ENCODE results near the gene TOM1L1.
"Not testable (repeated sequence)": the region's sequence is repeated elsewhere in the genome, so short reads cannot be mapped to it uniquely, and the experiment has no call there.

TOM1L1 gene

GRCh38 chr17:54900457-54901229 is at the start of gene TOM1L1:
Gene TOM1L1 (plus strand): TSS chr17:54900852. CDS start chr17:54900866, 14 bp downstream.
- DNase-seq, result peak; percentile 64

GRCh38 chr17:54859187-54859586 is 41.5 kb upstream of the TOM1L1 start:
- no peak for DNase-seq

- no peak for DNase-seq
Observed at GRCh38 chr17:54860617-54861470, 39.8 kb upstream of the TOM1L1 start.

GRCh38 chr17:54861471-54861983 is 39.1 kb upstream of the TOM1L1 start:
- DNase-seq, result no peak

GRCh38 chr17:54863176-54863575 is 37.5 kb upstream of the TOM1L1 start:
- DNase-seq, result no peak

- DNase-seq, result no peak
Observed at GRCh38 chr17:54864070-54864469, 36.6 kb upstream of the TOM1L1 start.

- DNase-seq, result no peak
Observed at GRCh38 chr17:54864636-54865356, 35.9 kb upstream of the TOM1L1 start.

GRCh38 chr17:54867634-54868033 is 33.0 kb upstream of the TOM1L1 start:
- no peak for DNase-seq

- no peak for DNase-seq
Observed at GRCh38 chr17:54870671-54871175, 29.9 kb upstream of the TOM1L1 start.

- not testable (repeated sequence) for DNase-seq
Observed at GRCh38 chr17:54875906-54876305, 24.7 kb upstream of the TOM1L1 start.

GRCh38 chr17:54876656-54877195 is 23.9 kb upstream of the TOM1L1 start:
- DNase-seq, result no peak

GRCh38 chr17:54881255-54881972 is 19.2 kb upstream of the TOM1L1 start:
- no peak for DNase-seq

- no peak for DNase-seq
Observed at GRCh38 chr17:54882371-54882770, 18.3 kb upstream of the TOM1L1 start.

- no peak for DNase-seq
Observed at GRCh38 chr17:54882950-54883349, 17.7 kb upstream of the TOM1L1 start.

GRCh38 chr17:54883939-54884338 is 16.7 kb upstream of the TOM1L1 start:
- no peak for DNase-seq

GRCh38 chr17:54887787-54888186 is 12.9 kb upstream of the TOM1L1 start:
- no peak for DNase-seq

GRCh38 chr17:54888254-54888653 is 12.4 kb upstream of the TOM1L1 start:
- no peak for DNase-seq

- no peak for DNase-seq
Observed at GRCh38 chr17:54888981-54889380, 11.7 kb upstream of the TOM1L1 start.

GRCh38 chr17:54891176-54891821 is 9.4 kb upstream of the TOM1L1 start:
- DNase-seq, result peak; percentile 3

GRCh38 chr17:54892360-54892759 is 8.3 kb upstream of the TOM1L1 start:
- DNase-seq, result no peak

GRCh38 chr17:54898576-54898975 is 2.1 kb upstream of the TOM1L1 start:
- DNase-seq, result no peak
